HepG2 (cell line): ENCODE measurements around the gene TRIM27. TPM values are rescaled to one million over a fixed set of nuclear protein-coding genes. Genes with fewer than 3 reads are reported as not detected.

ENCODE experiments used
- CAMTA2 ChIP-seq: sonication (generic); formaldehyde crosslinking; IDR thresholded peaks from 2 replicates; pipeline ENCODE4 v1.4.0; 2020; ENCODE audit warnings: mild to moderate bottlenecking, missing genetic modification reagents, borderline replicate concordance
- SAP130 ChIP-seq: IDR thresholded peaks from 2 replicates; pipeline ENCODE4 v1.6.1; 2016; ENCODE audit warnings: low read depth
- ZBTB40 ChIP-seq, 2 experiments: fragments of 450-650 bp in 1 of 2; sonication (generic) in 1 of 2; formaldehyde crosslinking in 1 of 2; IDR thresholded peaks; 2 replicates each; pipeline versions ENCODE4 v1.6.1 to v1.8.0; 2016 to 2022; ENCODE audit warnings: antibody characterized with exemption in 1 of 2, mild to moderate bottlenecking in 1 of 2, missing genetic modification reagents in 1 of 2
- polyA plus RNA-seq, 8 experiments: library from polyadenylated mRNA; depleted of rRNA in 3 of 8; stranded (reverse) in 7 of 8; unstranded in 1 of 8; fragments of >200 nt; fragmentation: Illumina TruSeq in 4 of 8; extraction: Trizol in 4 of 8; gene quantifications; 2 replicates each; pipeline versions ENCODE4 v1.2.1 to v1.2.3, GENCODE V29; 2011 to 2016; ENCODE audit warnings: low read depth in 4 of 8, missing spikeins in 1 of 8, mixed read lengths in 1 of 8; ENCODE audit not compliant: insufficient read depth in 1 of 8
- total RNA-seq, 5 experiments: library from RNA; depleted of rRNA; stranded (reverse); fragments of >200 nt; fragmentation: Illumina TruSeq; extraction: Trizol; gene quantifications; 2 replicates each; pipeline ENCODE4 v1.2.3, GENCODE V29; 2016; ENCODE audit warnings: low read depth in 1 of 5

Gene TRIM27
- total and polyA plus RNA-seq, 2 of the 13 experiments (the other 11 are each of a cell fraction or from before 2014, with no cell fraction given), result 88.6 to 112 TPM

GRCh38 chr6:28947831-28948270, 24.1 kb upstream of the TRIM27 start (continued):
- TF ChIP-seq ZBTB40 (IDR thresholded peaks at IDR 0.05) (no peak), ZBTB40 (CRISPR knock-in tag; IDR thresholded peaks at IDR 0.05) (no peak), CAMTA2 (CRISPR knock-in tag) (no peak), SAP130 (peak; percentile 77)
